Measurements from ENCODE around the gene RAB11FIP4.

- TF ChIP-seq POLR2A (IDR thresholded peaks at IDR 0.05), result no peak
- no peak for TF ChIP-seq CTCF (IDR thresholded peaks at IDR 0.05)
Measured at GRCh38 chr17:31541559-31541958, 150.1 kb downstream of the RAB11FIP4 start.
